ENCODE results near the gene MRPL42.

MRPL42 gene

GRCh38 chr12:93447555-93448290, 19.6 kb upstream of the MRPL42 start:
- no peak for DNase-seq (ENCODE audit: low read depth)

GRCh38 chr12:93448796-93449195, 18.5 kb upstream of the MRPL42 start:
- H3K4me3 ChIP-seq (ENCODE audit: low read depth, low read length), result no peak overlapping the region
- no peak for TF ChIP-seq CTCF (IDR thresholded peaks at IDR 0.05; ENCODE audit: control insufficient read depth, extremely low read depth, insufficient read depth)
- DNase-seq (ENCODE audit: low read depth), result peak; percentile 86

More at GRCh38 chr12:93447555-93448290, 19.6 kb upstream of the MRPL42 start:
- no peak overlapping the region for H3K4me3 ChIP-seq (ENCODE audit: low read depth, low read length)
- no peak for TF ChIP-seq CTCF (IDR thresholded peaks at IDR 0.05; ENCODE audit: control insufficient read depth, extremely low read depth, insufficient read depth)

- H3K4me3 ChIP-seq (ENCODE audit: low read depth, low read length), result no peak overlapping the region
- no peak for DNase-seq (ENCODE audit: low read depth)
Measured at GRCh38 chr12:93449277-93449676, 18.0 kb upstream of the MRPL42 start.

GRCh38 chr12:93451423-93452158, 15.7 kb upstream of the MRPL42 start:
- TF ChIP-seq CTCF (IDR thresholded peaks at IDR 0.05; ENCODE audit: control insufficient read depth, extremely low read depth, insufficient read depth), result no peak
- H3K4me3 ChIP-seq (ENCODE audit: low read depth, low read length), result no peak overlapping the region
- no peak for DNase-seq (ENCODE audit: low read depth)

More at GRCh38 chr12:93449277-93449676, 18.0 kb upstream of the MRPL42 start:
- no peak for TF ChIP-seq CTCF (IDR thresholded peaks at IDR 0.05; ENCODE audit: control insufficient read depth, extremely low read depth, insufficient read depth)

GRCh38 chr12:93453633-93454032, 13.7 kb upstream of the MRPL42 start:
- no peak for TF ChIP-seq CTCF (IDR thresholded peaks at IDR 0.05; ENCODE audit: control insufficient read depth, extremely low read depth, insufficient read depth)
- H3K4me3 ChIP-seq (ENCODE audit: low read depth, low read length), result no peak overlapping the region
- no peak for DNase-seq (ENCODE audit: low read depth)

GRCh38 chr12:93456077-93456476, 11.2 kb upstream of the MRPL42 start:
- no peak for DNase-seq (ENCODE audit: low read depth)
- no peak for TF ChIP-seq CTCF (IDR thresholded peaks at IDR 0.05; ENCODE audit: control insufficient read depth, extremely low read depth, insufficient read depth)
- H3K4me3 ChIP-seq (ENCODE audit: low read depth, low read length), result no peak overlapping the region

Measured in LNCaP clone FGC (cell line).